Activated CD4-positive, alpha-beta T cell treated with anti-CD3 and anti-CD28 coated beads, Interleukin-2, amount 50 U/mL, for 4 hours (primary cell): Measurements from ENCODE around the gene MMRN1.

ENCODE experiments used
- DNase-seq, 2 experiments: peaks; one replicate each; pipeline ENCODE4 v3.0.0-alpha.2; 2020

The MMRN1 gene

DNA sequence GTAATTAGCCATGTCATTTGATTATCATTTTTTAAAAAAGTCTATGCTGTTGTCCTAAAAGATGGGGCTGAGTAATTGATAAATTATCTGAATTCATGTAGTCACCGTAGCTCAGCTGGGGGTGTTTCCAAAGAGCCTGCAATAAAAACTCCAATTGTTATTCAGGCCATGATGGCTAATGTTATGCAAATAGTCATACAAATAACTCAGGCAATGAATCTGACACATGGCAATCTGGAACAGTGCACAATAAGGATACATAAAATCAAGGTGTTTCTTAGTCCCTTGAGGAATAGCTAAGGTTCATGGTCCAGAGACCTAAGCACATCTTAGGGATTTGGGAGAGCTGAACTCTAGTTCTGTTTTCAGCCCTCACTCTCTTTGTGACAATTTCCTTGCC, 15.2 kb downstream of the MMRN1 start:
- DNase-seq = no peak

GRCh38 chr4:89913623-89914022, 19.0 kb downstream of the MMRN1 start:
- no peak for DNase-seq

GRCh38 chr4:89914609-89915550, 20.2 kb downstream of the MMRN1 start:
- no peak for DNase-seq

DNA sequence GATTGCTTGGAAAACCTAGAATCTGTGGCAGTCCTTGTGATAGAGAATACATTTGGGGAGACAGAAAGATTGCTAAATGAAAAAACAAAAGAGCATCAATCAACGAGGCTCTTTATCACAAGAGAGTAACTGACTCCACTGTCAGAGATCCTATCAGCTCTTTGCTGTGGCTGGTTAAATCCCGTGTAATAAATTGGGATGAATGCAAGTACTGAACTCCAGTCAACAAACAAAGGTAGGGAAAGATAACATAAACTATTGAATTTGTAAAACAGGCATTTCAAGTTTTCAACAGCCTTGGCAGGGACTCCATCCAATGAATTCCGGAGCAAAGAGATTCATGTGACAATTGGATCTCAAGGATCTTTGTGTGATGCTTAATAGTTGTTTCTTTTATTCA, 21.3 kb downstream of the MMRN1 start:
- no peak for DNase-seq

- DNase-seq = no peak
These were observed 28.3 kb downstream of the MMRN1 start for GRCh38 chr4:89922848-89923416.

DNA sequence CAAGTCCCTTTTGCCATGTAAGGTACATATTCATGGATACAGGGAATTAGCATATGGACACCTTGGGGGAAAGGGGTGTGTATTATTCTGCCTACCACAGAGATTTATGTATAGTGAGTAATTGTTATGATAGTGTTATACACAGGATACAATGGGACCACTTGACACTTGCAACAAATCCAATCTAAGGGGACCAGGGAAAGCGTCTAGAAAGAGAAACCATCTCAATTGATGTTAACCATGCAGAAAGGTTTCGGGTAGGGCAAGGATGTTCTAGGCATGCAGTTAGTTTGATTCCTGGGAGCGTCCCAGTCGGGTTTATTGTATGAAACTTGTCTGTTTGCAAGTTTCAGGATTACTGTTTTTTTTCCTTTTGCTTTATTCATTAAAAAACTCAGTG, 34.2 kb downstream of the MMRN1 start:
- DNase-seq = no peak

GRCh38 chr4:89929425-89930159, 34.9 kb downstream of the MMRN1 start:
- DNase-seq = no peak

DNA sequence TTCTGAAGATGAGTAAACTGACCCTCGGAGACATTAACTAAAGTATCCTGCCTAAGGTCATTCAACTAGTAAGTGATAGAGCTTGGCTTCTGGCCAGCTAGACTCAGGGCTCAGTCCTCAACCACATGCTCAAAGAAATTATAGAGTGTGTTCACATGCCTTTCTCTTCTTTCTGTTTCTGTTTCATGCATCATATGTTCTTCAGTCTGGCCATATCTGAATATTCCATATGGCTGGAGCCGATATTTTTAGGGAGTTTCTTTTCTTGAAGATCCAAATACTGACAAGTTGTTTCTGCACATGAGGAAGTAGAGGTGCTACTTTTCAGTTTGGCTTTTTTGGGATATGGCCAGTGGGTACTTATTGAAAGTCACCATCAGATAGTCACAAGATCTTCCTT, 44.9 kb downstream of the MMRN1 start:
- no peak for DNase-seq

DNA sequence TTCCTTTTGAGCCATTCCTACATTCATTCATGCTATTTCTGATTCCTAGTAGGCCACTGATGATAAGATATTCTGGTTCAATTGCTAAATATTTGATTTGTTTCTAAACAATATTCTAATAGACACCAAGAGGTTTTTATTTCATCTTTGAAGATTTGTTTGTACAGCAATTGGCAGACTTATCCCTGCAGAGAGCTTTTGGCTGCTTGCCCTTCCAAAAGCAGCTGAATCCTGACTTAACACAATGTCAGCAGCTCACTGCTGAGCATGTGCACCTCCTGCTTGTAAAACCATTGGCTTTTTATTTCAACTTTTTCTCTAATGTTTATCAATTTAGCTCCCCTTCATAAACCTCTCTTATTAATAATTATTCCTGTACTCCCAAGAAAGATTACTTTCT, 45.3 kb downstream of the MMRN1 start:
- DNase-seq = no peak

DNA sequence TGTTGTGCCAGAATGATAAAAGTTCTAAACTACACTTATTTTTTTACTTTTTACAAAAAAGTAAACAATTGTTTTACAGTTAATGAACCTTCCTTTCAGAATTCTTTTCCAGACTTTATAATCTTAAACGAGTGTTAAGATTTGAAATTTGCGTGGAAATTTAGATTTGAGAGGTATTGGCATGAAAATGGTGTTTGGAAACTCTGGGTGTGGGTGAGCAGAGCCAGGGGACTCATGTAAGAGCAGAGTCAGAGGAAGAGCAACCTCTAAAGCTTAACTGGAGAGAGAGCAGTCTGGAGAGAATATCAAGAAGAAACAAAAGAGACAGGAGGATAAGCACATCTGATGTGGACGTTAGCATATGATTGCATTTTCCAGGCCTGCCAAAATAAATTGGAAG, 48.2 kb downstream of the MMRN1 start:
- no peak for DNase-seq

- no peak for DNase-seq
These were observed 55.2 kb downstream of the MMRN1 start for GRCh38 chr4:89949782-89950387.

DNA sequence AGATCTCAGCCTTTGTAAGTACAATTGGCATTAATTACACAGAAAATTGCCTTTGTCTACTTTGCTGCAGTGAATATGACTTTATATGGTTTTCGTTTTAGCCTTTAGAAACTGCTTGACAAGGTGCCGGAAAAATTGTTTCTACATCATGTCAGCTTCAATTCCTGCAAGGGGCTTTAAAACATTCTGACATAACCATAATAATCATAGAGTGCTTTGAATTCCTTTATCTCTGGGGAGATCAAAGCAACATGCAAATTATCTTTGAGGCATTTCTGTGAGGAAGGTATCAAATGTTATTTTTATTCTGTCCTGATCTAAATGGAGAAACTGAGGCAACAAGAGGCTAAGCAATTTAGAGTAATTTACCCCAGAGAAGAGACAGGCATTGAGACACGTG, 57.8 kb downstream of the MMRN1 start:
- no peak for DNase-seq

DNA sequence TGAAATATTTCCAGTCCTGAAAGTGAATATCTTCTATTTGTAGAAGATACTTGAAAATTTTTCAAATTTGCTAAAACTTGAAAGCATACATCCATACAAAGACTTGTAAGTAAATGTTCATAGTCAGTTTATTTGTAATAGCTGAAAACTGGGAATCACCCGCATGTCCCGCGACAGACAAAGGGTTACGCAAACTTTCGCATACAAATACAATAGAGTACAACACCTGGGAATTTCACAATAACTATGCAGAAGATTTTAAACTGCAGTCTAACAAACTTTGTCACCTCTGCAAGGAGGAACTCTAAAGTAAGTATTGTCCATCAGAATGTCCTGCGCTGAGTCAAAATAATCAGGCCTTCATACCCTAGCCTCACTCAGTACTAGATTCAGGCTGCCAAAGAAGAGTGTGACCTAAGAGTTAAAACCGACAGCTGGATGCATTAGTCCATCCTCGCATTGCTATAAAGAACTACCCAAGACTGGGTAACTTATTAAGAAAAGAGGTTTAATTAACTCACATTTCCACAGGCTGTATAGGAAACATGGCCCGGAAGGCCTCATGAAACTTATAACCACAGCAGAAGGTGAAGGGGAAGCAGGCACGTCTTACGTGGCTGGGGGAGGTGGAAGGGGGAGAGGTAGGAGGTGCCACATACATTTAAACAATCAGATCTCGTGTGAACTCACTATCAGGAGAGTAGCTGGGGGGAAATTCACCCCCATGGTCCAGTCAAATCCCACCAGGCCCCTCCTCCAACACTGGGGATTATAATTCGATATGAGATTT, 60.4 kb downstream of the MMRN1 start:
- no peak for DNase-seq

DNA sequence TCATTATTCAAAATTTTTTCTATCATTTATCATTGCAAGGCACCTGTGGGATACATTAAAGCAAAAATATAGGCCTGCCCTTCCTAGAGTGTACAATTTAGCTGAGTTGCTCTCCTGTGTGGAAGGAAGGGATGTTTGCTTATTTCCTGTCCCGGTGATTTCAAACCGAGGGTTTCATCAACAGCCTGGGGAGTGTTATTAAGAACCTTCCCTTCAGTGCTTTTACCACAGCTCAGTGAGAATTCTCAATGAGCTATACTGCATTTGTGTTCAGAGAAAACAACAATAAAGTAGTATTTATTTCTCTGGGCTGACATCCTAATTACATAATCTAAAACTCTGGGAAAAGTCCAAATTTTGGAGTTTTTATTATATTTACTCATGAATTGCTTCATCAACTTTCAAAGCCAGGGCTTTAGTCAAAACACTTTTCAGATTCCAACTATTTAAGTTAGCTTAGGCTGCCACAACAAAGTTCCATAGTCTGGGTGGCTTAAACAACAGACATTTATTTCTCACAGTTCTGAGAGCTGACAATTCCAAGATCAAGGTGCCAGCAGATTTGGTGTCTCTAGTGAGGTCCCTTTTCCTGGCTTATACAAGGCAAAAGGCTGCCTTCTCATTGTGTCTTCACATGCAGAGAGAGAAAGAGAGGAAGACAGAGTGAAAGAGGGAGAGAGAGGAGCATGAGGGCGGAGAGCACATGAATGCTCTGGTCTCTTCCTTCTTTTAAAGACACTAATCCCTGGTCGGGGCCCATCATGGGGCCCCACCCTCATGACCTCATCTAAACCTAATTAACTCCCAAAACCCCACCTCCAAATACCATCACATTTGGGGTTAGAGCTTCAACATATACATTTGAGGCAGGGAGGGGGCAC, 62.6 kb downstream of the MMRN1 start:
- DNase-seq = no peak

DNA sequence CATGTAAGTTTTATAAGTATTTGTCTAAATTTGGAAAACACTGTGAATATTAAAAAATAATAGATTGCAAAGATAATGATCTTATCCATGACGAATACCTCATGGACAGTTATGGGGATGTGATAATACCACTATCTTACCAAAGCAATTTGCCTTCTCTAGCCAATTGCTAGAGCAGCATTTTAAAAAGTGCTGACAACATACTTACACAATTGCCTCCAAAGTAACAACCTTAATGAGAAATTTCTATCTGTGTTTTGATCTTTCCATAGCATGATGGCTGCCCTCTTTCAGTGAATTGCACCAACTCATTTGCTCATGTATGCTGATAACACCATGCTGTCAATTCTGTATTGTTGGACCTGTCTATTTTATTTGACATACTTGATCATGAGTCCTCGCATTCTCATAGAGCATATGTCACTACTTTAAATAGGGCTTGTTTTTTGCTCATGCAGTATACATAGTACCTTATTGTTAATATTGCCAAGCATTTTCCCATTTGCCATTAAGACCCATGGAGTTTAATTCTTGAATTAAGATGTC, 87.2 kb downstream of the MMRN1 start:
- DNase-seq = no peak

DNA sequence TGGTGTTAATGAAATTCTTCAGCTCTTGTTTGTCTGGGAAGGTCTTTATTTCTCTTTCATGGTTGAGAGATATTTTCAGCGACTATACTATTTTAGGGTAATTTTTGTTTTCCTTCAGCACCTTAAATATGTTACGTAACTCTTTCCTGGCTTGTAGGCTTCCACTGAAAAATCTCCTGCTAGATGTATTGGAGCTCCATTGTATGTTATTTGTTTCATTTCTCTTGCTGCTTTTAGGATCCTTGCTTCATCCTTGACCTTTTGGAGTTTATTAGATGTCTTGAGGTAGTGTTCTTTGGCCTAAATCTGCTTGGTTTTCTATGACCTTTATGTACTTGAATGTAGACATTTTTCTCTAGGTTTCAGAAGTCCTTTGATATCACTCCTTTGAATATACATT, 93.6 kb downstream of the MMRN1 start:
- no peak for DNase-seq

GRCh38 chr4:89992744-89993143, 98.1 kb downstream of the MMRN1 start:
- DNase-seq = no peak

DNA sequence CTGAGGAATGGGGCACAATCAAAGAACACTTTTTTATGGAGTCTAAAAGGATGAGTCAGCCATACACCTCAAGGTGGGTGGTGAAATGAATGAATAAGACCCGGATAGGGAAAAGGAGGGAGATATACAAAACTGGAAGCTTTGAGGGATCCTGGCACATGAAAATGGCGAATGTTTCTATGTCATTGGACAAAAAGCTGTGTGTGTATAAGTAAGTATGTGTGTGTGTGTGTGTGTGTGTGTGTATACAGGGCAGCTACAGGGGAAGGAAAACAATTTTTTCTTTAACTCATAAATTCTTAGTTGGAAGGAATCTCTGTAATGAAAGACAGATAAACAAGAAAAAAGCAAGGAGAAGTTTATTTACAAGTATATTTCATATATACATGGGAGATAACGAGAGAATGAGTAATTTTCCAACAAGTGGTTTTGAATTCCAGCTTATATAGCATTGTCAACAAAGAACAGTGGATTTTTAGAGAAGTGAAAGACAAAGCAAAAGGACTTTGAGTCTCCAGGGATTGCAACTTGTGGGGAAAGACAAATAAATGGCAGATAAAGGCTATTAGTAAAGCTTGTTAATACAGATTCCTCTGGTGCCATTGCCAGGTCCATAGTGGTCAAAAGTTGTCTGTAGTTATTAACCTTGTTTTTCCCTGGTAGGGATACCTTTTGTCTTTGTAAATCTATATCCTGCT, 99.7 kb downstream of the MMRN1 start:
- no peak for DNase-seq

GRCh38 chr4:89995006-89995405, 100.4 kb downstream of the MMRN1 start:
- DNase-seq = no peak

DNA sequence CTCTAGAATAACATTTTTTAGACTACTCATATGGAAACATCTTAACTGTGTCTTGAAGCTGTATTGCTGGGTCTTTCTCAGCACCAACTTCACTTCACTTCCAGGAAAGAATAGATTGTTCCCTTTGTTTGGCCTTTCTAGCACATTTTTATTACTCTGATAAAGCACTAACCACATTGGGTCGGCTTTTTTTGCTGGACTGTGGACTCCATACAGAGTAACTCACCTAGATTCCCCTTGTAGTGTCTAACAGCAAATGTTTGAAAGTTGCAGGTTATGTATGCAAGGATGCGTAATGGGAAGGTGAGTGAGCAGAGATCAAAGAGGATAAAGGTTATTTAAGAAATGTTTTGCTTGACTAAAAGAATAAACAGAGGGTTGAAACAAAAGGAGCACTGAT, 101.2 kb downstream of the MMRN1 start:
- DNase-seq = no peak
